IPS-18a (cell line): Measurements from ENCODE around the gene TAL1.
"Not testable (repeated sequence)": the region's sequence is repeated elsewhere in the genome, so short reads cannot be mapped to it uniquely, and the experiment has no call there.

Source experiments
- H3K27ac ChIP-seq: one replicate; pipeline ENCODE4 v1.5.1; 2013; ENCODE audit warnings: low read length
- H3K27me3 ChIP-seq: one replicate; pipeline ENCODE4 v1.6.1; 2013; ENCODE audit warnings: mild to moderate bottlenecking, low read length; ENCODE audit not compliant: control insufficient read depth, insufficient read depth
- H3K36me3 ChIP-seq: one replicate; pipeline ENCODE4 v1.6.1; 2013; ENCODE audit warnings: low read depth, low read length; ENCODE audit not compliant: control insufficient read depth
- H3K4me1 ChIP-seq: one replicate; pipeline ENCODE4 v1.6.1; 2013; ENCODE audit warnings: low read depth, low read length; ENCODE audit not compliant: control insufficient read depth
- H3K4me3 ChIP-seq: one replicate; pipeline ENCODE4 v1.5.1; 2013; ENCODE audit warnings: low read length
- H3K9ac ChIP-seq: one replicate; pipeline ENCODE4 v1.6.1; 2013; ENCODE audit warnings: mild to moderate bottlenecking, low read length, moderate library complexity
- H3K9me3 ChIP-seq: one replicate; pipeline ENCODE4 v1.6.1; 2013; ENCODE audit warnings: low read depth, low read length; ENCODE audit not compliant: control insufficient read depth

TAL1 gene

GRCh38 chr1:47205918-47206317, 26.1 kb downstream of the TAL1 start:
- peaks cover 5% of the 10 kb centered on the region for H3K9me3 ChIP-seq
- no peak overlapping the region for H3K4me3 ChIP-seq
- no peak overlapping the region for H3K27ac ChIP-seq
- H3K36me3 ChIP-seq: no peaks in the 10 kb centered on the region
- peaks cover 29% of the 10 kb centered on the region for H3K27me3 ChIP-seq
- peaks cover 10% of the 10 kb centered on the region for H3K4me1 ChIP-seq
- H3K9ac ChIP-seq: no peak overlapping the region

GRCh38 chr1:47203504-47203903, 28.5 kb downstream of the TAL1 start:
- not testable (repeated sequence) for H3K9ac ChIP-seq, H3K27ac ChIP-seq, H3K4me1 ChIP-seq, H3K36me3 ChIP-seq, H3K27me3 ChIP-seq, H3K4me3 ChIP-seq, H3K9me3 ChIP-seq

GRCh38 chr1:47201179-47201578, 30.8 kb downstream of the TAL1 start:
- H3K4me1 ChIP-seq: no peaks in the 10 kb centered on the region
- H3K27me3 ChIP-seq: peaks cover 7% of the 10 kb centered on the region
- H3K36me3 ChIP-seq: no peaks in the 10 kb centered on the region
- H3K9ac ChIP-seq: no peak overlapping the region
- H3K9me3 ChIP-seq: peaks cover 5% of the 10 kb centered on the region
- H3K27ac ChIP-seq: no peak overlapping the region
- H3K4me3 ChIP-seq: no peak overlapping the region

- Histone ChIP-seq H3K9ac (no peak overlapping the region), H3K36me3 (no peaks in the 10 kb centered on the region), H3K4me3 (no peak overlapping the region), H3K9me3 (peaks cover 4% of the 10 kb centered on the region), H3K27me3 (peaks cover 24% of the 10 kb centered on the region), H3K4me1 (no peaks in the 10 kb centered on the region), H3K27ac (no peak overlapping the region)
These were observed 33.8 kb downstream of the TAL1 start for GRCh38 chr1:47198214-47198613.

DNA sequence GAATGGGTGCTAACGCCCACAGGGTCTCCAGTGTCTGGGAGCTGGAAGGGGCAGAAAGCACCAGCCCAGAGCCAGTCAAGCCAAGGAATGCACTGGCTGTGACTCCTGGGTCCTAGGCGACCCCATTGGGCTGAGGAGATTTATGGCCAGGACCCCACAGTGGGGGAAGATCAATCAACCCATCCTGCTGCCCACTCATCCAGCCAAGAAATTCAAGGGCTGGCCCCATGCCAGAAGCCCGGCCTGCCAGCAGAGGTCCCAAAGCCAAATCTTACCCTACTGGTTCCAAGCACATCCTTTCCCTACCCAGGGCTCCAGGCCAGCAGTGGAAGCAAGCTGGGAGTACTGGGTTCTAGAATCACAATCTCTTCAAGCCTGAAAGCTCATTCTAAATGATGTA, 35.4 kb downstream of the TAL1 start:
- no peak overlapping the region for H3K4me3 ChIP-seq
- peaks cover 24% of the 10 kb centered on the region for H3K27me3 ChIP-seq
- H3K36me3 ChIP-seq: no peaks in the 10 kb centered on the region
- no peak overlapping the region for H3K9ac ChIP-seq
- peaks cover 10% of the 10 kb centered on the region for H3K4me1 ChIP-seq
- H3K9me3 ChIP-seq: no peaks in the 10 kb centered on the region
- H3K27ac ChIP-seq: no peak overlapping the region

- not testable (repeated sequence) for H3K9me3 ChIP-seq, H3K4me1 ChIP-seq, H3K36me3 ChIP-seq, H3K4me3 ChIP-seq, H3K27ac ChIP-seq, H3K9ac ChIP-seq
- peaks cover 24% of the 10 kb centered on the region for H3K27me3 ChIP-seq
These were observed 36.0 kb downstream of the TAL1 start for GRCh38 chr1:47195981-47196380.

GRCh38 chr1:47194311-47194710, 37.7 kb downstream of the TAL1 start:
- Histone ChIP-seq H3K9me3 (no peaks in the 10 kb centered on the region), H3K9ac (no peak overlapping the region), H3K27me3 (peaks cover 24% of the 10 kb centered on the region), H3K4me1 (peaks cover 10% of the 10 kb centered on the region), H3K36me3 (no peaks in the 10 kb centered on the region), H3K27ac (no peak overlapping the region), H3K4me3 (no peak overlapping the region)

DNA sequence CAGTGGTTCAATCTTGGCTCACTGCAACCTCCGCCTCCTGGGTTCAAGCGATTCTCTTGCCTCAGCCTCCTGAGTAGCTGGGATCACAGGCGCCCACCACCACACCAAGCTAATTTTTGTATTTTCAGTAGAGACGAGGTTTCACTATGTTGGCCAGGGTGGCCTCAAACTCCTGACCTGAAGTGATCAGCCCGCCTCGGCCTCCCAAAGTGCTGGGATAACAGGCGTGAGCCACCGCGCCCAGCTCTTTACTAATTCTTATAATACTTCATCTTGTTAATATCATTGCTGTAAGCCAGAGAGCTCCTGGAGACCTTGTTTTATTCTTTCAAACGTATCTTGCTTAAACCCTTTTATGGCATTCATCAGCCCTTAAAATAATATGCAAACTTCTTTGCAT, 38.5 kb downstream of the TAL1 start:
- H3K27me3 ChIP-seq: peaks cover 24% of the 10 kb centered on the region
- not testable (repeated sequence) for H3K9me3 ChIP-seq, H3K4me1 ChIP-seq, H3K36me3 ChIP-seq, H3K27ac ChIP-seq, H3K4me3 ChIP-seq, H3K9ac ChIP-seq

GRCh38 chr1:47192458-47193384, 39.3 kb downstream of the TAL1 start:
- Histone ChIP-seq H3K27ac (no peak overlapping the region), H3K27me3 (peaks cover 17% of the 10 kb centered on the region), H3K4me1 (peaks cover 10% of the 10 kb centered on the region), H3K4me3 (no peak overlapping the region), H3K9ac (no peak overlapping the region), H3K9me3 (no peaks in the 10 kb centered on the region), H3K36me3 (no peaks in the 10 kb centered on the region)

GRCh38 chr1:47191940-47192457, 40.0 kb downstream of the TAL1 start:
- H3K27me3 ChIP-seq: peaks cover 17% of the 10 kb centered on the region
- no peak overlapping the region for H3K9ac ChIP-seq
- peaks cover 10% of the 10 kb centered on the region for H3K4me1 ChIP-seq
- H3K4me3 ChIP-seq: no peak overlapping the region
- no peaks in the 10 kb centered on the region for H3K36me3 ChIP-seq
- no peak overlapping the region for H3K27ac ChIP-seq
- no peaks in the 10 kb centered on the region for H3K9me3 ChIP-seq

DNA sequence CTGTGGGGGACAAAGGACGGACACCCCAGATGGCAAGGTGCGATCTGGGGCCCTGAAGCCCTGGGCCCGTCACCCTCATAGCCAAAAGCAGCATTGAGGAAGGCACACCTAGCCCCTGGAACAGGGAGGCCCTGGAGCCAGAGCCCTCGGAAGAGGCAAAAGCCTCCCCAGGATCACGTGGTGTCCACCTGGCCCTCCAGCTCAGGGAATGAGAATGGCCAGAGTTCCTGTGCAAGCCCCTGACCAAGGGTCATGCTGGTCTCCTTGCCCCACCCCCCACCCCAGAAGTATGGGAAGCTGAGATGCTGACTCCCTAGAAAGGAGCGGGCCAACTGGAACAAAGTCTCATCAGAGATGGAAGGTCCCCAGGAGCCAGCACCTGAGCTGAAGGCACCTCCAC, 41.2 kb downstream of the TAL1 start:
- H3K4me3 ChIP-seq: no peak overlapping the region
- no peaks in the 10 kb centered on the region for H3K36me3 ChIP-seq
- H3K9ac ChIP-seq: no peak overlapping the region
- no peak overlapping the region for H3K27ac ChIP-seq
- H3K27me3 ChIP-seq: peaks cover 17% of the 10 kb centered on the region
- no peaks in the 10 kb centered on the region for H3K9me3 ChIP-seq
- peaks cover 10% of the 10 kb centered on the region for H3K4me1 ChIP-seq

DNA sequence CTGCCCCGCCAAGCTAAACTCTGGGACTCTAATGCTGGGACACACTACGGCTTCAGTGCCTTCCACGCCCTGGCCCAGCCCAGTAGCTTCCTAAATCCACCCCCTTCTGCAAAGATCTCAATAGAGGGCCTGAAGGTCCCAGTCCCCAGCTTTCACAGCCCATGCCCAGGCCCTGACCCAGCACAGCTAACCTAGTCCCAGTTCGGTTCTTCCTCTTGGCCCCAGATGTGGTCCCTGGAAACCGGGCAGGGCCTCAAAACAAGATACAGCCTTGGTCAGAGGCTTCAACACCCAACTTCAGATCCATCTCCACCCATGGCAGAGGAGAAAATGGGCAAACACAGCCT, 41.5 kb downstream of the TAL1 start:
- H3K4me3 ChIP-seq: no peak overlapping the region
- no peak overlapping the region for H3K27ac ChIP-seq
- H3K36me3 ChIP-seq: no peaks in the 10 kb centered on the region
- H3K4me1 ChIP-seq: peaks cover 10% of the 10 kb centered on the region
- no peak overlapping the region for H3K9ac ChIP-seq
- no peaks in the 10 kb centered on the region for H3K9me3 ChIP-seq
- peaks cover 17% of the 10 kb centered on the region for H3K27me3 ChIP-seq
